Measurements from ENCODE around the gene CWC27. TPM values are rescaled to one million over a fixed set of nuclear protein-coding genes. Genes with fewer than 3 reads are reported as not detected.

Gene CWC27
- total and polyA plus RNA-seq, 8 donors = 5.8 to 25.7 (median 14.3) TPM; not detected in 1

- Histone ChIP-seq H3K27me3 (no peaks in the 10 kb centered on the region), H3K4me1 (peaks cover 5 to 15% (median 7%) of the 10 kb centered on the region in 4 donors), H3K27ac (no peak overlapping the region), H3K9me3 (no peaks in the 10 kb centered on the region), H3K4me3 (no peak overlapping the region), H3K36me3 (peaks cover 10 to 20% (median 12%) of the 10 kb centered on the region in 4 donors)
- intact Hi-C loops (cut with DNase I; ENCODE audit: low total_unique reads) = no loop called here
- WGBS, 5 donors = 79 to 98% (median 93%) methylated on average over 1 of the region's 1 CpG
- TF ChIP-seq EP300 (IDR thresholded peaks at IDR 0.05) = no peak
- DNase-seq = no peak
Measured at GRCh38 chr5:64790210-64790609, 21.5 kb downstream of the CWC27 start.

GRCh38 chr5:64792469-64792868 is 23.7 kb downstream of the CWC27 start:
- TF ChIP-seq POLR2A (IDR thresholded peaks at IDR 0.05) = no peak
- no peak for TF ChIP-seq CTCF (IDR thresholded peaks at IDR 0.05)
- no peak for TF ChIP-seq POLR2AphosphoS5 (IDR thresholded peaks at IDR 0.05)
- TF ChIP-seq EP300 (IDR thresholded peaks at IDR 0.05) = no peak
- Histone ChIP-seq H3K4me3 (no peak overlapping the region), H3K27me3 (no peaks in the 10 kb centered on the region), H3K36me3 (peaks cover 0 to 4% (median 2%) of the 10 kb centered on the region in 4 donors), H3K27ac (no peak overlapping the region), H3K4me1 (peaks cover 5 to 15% (median 7%) of the 10 kb centered on the region in 4 donors), H3K9me3 (no peaks in the 10 kb centered on the region)
- peak in 1 of 2 donors; percentile 61 for DNase-seq
- intact Hi-C loops (cut with DNase I; ENCODE audit: low total_unique reads) = no loop called here

- TF ChIP-seq POLR2A (IDR thresholded peaks at IDR 0.05) (no peak), CTCF (IDR thresholded peaks at IDR 0.05) (no peak), POLR2AphosphoS5 (IDR thresholded peaks at IDR 0.05) (no peak), EP300 (IDR thresholded peaks at IDR 0.05) (no peak)
- Histone ChIP-seq H3K36me3 (peaks cover 0 to 9% (median 2%) of the 10 kb centered on the region in 4 donors), H3K27me3 (no peaks in the 10 kb centered on the region), H3K9me3 (no peaks in the 10 kb centered on the region), H3K4me1 (peaks cover 5 to 15% (median 7%) of the 10 kb centered on the region in 4 donors), H3K27ac (no peak overlapping the region), H3K4me3 (no peak overlapping the region)
- no peak for DNase-seq
- intact Hi-C loops (cut with DNase I; ENCODE audit: low total_unique reads) = no loop called here
- WGBS, 5 donors = 57 to 72% (median 58%) methylated on average over 3 of the region's 3 CpGs
Measured at GRCh38 chr5:64794053-64794770, 25.5 kb downstream of the CWC27 start.

- Histone ChIP-seq H3K27ac (no peak overlapping the region), H3K9me3 (no peaks in the 10 kb centered on the region), H3K4me1 (peaks cover 5 to 15% (median 7%) of the 10 kb centered on the region in 4 donors), H3K27me3 (no peaks in the 10 kb centered on the region), H3K4me3 (no peak overlapping the region), H3K36me3 (peaks cover 0 to 15% (median 3%) of the 10 kb centered on the region in 4 donors)
- DNase-seq = no peak
- TF ChIP-seq POLR2AphosphoS5 (IDR thresholded peaks at IDR 0.05) = no peak
- intact Hi-C loops (cut with DNase I; ENCODE audit: low total_unique reads) = no loop called here
Measured at GRCh38 chr5:64796301-64796700, 27.6 kb downstream of the CWC27 start.

- intact Hi-C loops (cut with DNase I; ENCODE audit: low total_unique reads) = no loop called here
Measured at GRCh38 chr5:64800926-64801325, 32.2 kb downstream of the CWC27 start.

More at GRCh38 chr5:64800926-64801325, 32.2 kb downstream of the CWC27 start:
- Histone ChIP-seq H3K9me3 (no peaks in the 10 kb centered on the region), H3K36me3 (peaks cover 0 to 41% (median 34%) of the 10 kb centered on the region in 4 donors), H3K27ac (no peak overlapping the region), H3K4me3 (no peak overlapping the region), H3K27me3 (no peaks in the 10 kb centered on the region), H3K4me1 (no peaks in the 10 kb centered on the region)
- WGBS, 5 donors = 89 to 99% (median 94%) methylated on average over 2 of the region's 2 CpGs
- TF ChIP-seq CTCF (IDR thresholded peaks at IDR 0.05) = no peak
- TF ChIP-seq POLR2A (IDR thresholded peaks at IDR 0.05) = no peak
- TF ChIP-seq EP300 (IDR thresholded peaks at IDR 0.05) = no peak
- DNase-seq = no peak

Measured in stomach (tissue), 9 donors.